Ureter (tissue), 1 donor: ENCODE measurements around the gene NRCAM. TPM values are rescaled to one million over a fixed set of nuclear protein-coding genes. Genes with fewer than 3 reads are reported as not detected.

Source experiments
- DNase-seq: peaks from one replicate; pipeline ENCODE4 v3.0.0-alpha.2; 2020; ENCODE audit warnings: low spot score
- total RNA-seq: library from RNA; stranded (reverse); gene quantifications from one replicate; pipeline ENCODE4 v1.2.4, GENCODE V29; 2023
- donor health status: DM: yes; HTN: yes; CAD: no.

Gene NRCAM
- total RNA-seq, 1 donor from 2014 or later, result 3.6 TPM

DNA sequence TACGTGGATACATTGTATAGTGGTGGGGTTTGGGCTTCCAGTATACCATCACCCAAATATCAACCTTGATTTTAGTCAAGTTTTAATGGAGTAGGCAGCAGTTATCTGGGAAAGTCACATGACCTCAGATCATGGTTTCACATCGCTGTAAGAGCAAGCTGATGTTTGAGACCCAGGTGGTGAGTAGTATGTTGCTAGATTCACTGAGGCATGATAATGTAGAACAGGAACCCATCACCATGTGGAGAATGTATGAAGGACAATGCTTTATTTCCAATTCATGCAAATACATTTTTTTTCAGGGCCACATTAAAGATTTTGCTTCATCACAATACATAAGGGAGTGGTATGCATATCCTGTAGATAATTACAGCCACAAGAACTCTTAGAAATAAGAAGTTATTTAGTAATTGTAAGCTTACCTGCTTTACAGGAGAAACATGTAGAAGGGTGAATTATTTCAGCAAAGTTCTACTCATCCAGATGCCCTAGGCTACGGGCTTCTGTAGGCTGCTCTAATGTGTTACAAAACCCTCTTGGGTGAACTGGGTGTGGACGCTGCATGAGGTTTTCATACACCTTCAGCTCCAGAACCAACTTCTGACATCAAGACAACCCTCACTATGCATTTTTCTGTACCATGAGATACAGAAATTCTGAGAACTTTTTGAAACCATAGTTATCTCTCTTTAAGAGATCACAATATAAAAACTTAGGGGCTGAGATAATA lies 298.5 kb downstream of the NRCAM start:
- no peak for DNase-seq

DNA sequence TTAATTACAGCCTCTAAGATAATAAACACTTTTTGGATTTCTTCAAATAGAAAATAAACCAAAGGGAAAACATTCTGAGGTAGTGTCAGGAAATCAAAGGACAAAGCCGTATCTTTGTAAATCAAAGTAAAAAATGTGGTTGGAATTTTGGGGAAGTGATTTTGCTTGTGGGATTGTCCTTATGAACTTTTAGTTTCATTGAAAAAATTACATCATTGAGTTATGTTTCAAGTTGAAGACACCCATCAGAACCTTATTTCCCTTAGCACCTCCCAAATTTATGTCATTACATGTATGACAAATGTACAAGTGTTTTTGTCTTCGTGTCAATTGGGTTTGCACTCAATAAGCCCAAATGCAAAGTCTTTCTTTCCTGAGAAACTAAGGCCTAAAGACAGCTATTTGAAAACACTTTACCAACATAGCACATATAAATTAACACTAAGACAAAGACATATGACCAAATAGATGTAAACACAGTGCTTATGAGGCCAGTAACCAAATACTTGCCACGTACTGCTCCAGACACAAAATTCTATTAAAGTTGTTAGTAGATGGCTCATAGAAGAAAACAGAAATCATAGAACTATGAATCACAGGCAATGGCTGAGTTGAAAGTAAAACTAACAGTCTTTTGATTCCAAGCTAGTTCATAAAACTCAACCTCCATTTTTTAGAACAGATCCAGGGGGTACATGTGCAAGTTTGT lies 299.2 kb downstream of the NRCAM start:
- no peak for DNase-seq

DNA sequence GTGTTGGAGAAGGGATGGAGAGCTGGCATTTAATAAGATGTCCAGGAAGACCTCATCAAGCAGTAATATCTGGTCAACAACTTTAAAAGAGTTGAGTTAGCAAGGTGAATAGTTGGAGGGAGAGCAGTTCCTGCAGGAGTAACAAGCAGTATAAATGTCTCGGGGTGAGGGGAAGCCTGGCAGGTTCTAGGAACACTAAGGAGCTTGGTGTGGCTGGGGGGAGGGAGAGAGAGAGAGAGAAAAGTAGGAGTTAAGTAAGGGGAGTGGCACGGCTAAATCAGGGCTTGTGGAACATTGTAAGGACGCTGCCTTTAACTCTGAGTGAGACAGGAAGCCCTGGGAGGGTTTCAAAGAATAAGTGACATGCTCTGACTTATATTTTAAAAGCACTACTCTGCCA lies 304.0 kb downstream of the NRCAM start:
- DNase-seq, result no peak

DNA sequence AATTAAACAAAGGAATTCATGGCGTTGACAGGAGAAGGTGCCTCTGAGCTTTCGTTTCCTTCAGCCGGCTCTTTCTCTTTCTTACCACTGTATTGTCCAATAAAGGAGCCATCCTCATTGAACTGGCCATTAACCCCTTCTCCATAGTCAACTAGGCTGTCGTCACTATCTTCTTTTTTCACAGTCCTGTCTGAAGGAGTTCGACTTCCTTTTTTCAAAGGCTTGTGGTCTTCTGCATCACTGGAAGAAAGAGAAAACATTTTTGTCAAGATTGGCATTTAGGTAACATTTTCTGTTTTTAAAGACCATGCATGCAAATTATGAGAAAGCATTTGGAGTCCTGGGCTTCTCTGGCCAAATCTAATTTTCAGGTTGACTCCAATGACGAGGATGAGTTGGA lies 306.3 kb downstream of the NRCAM start:
- no peak for DNase-seq

DNA sequence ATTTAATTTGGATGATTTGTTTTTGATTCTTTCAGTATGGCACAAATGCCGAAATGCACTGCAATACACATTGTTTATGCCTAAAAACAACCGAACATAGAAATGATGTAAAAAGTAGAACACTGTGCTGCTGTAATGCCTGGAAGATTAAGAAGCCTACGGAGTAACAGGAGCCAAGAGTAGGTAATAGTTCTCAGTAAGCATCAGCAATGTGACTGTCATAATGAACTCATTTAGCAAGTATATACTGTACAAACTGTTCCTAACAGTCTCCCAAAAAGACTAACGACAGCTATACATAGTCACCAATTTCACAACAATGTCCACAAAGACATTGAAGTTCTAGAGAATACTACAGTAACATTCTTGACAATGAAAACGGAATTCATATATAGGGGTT lies 307.1 kb downstream of the NRCAM start:
- no peak for DNase-seq

DNA sequence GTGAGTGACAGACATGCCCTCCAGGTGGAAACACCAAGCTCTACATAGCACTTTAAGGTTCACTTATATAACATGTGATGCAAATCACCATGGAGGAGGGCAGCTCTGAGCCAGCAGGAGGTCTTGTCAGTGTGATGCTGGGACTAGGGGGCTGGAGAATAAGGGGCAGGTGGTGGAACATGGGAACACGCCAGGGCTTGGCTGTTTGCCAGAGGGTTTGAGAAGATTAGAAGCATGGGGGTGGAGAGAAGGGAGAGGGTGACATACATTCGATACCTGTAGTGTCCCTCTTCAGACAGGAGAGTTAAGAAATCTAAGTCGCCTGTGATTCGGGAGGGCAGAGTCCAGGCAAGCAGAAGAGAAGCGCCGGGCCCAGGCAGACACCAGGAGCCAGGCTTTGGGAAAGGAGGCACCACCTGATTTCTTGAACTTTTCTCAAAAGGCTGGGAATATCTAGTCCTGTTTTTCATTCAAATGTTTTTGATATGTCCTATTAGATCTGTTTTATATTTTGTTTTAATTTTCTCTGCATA lies 309.1 kb downstream of the NRCAM start:
- DNase-seq, result no peak

DNA sequence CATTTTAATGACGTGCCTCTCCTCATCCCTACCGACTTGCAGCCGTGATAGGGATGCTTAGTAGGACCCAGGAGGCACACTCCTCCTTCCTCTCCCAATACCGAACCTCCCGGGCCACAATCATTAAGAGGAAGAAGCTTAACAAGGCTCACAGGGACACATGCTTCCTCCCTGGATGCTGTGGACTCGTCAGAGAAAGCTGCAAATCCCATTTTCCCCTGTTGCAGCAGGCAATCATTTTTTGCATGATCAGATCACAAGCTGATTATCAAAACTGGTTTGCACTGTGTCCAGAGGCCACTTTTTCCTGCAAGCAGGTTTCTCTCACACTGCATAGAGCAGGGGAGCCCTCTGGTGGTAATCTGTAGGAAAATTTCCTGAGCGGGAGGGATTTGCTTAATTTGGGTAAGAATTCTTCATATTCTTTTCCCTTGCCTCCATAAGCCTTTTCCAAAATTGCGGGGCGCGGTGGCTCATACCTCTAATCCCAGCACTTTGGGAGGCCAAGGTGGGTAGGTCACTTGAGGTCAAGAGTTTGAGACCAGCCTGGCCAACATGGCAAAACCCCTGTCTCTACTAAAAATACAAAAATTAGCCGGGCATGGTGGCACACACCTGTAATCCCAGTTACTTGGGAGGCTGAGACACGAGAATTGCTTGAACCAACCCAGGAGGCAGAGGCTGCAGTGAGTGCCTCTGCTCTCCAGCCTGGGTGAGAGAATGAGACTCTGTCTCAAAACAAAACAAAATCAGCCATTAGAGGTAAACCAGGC lies 310.0 kb downstream of the NRCAM start:
- peak; percentile 87 for DNase-seq

DNA sequence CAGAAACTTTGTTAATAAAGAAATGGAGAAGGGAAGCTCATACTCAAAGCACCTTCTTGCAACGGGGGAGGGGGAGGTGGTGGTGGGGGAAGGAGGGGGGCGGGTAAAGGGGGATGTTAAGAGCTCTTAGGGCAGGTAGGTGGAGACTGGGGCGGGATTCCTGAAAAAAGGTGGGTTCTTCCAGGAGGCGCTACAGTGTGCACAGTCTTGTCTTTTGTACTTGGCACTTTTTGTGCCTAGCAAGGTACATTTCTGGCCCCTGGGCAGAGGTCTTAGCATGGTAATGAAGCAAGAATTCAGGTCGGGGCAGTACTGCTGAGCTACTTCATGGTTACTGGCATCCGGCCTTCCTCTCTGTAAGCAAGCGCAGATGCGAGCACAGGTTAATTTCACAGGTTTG lies 310.8 kb downstream of the NRCAM start:
- DNase-seq, result no peak

DNA sequence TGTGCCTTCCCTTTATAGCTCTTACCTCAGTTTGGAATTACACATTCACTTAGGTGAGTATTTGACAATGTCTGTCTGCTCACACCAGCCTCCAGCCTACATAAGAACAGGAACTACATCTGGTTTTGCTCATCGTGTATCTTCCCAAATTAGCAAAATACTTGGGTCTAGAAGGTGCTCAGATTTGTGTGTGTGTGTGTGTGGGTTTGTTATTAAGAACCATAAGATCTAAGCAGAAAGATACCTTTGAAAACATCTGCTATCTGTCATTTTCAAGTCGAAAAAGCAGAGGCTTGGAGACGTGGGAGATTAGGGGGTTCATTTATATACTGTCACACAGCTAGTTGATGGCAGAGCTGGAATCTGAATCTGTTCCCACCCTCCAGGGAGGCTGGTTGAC lies 311.3 kb downstream of the NRCAM start:
- DNase-seq, result no peak

DNA sequence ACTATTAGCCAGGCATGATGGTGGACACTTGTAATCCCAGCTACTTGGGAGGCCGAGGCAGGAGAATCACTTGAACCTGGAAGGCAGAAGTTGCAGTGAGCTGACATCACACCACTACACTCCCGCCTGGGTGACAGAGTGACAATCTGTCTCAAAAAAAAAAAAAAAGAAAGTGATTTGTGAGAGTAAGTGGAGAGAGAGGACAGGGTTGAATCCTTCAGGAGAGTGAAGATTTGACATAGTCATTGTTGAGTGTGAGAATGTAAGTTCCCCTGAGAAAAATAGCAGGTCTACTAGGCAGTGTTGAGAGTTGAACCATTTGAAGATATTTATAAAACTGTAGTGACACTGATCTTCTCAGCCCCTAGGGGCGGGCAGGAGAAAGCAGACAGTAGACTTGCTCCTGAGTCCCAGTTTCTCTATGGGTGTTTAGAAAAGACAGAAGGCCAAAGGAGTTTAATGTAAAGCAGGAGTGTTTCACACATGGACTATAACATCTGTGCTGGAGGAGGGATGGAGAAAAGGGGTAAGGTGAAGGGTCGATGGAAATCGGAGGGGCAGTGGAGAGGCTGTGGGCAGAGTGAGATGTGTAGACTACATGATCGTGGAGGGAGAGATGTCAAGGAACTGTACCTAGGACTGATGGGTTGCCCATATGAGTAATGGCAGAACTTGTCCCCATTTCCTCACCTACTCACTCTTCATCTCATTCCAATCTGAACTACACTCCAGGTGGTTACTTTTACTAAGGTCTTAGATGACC lies 312.4 kb downstream of the NRCAM start:
- no peak for DNase-seq

DNA sequence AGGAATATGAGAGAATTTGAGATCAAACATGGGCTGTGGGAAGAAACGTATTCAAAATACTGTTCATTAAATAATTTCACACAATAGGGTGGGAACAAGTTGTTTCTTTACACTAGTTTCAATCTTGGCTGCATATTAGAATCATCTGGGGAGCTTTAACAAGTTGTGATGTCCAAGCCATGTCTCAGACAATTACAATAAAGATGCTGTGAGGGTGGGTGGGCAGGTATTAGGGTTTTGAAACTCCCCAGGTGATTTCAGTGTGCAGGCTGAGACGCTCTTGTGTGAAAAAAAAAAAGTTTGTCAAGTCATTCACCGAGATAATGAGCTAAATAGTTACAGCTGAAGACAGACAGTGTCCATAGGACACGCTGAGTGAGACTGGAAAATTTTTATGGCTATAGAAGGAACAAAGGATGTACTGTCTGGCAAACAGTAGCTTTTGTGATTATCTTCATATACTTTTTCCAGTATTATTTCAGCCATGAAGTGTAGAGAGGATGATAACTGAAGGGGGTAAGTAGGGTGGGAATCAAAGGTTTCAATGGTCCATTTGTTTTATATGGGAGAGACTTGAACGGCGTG lies 313.5 kb downstream of the NRCAM start:
- no peak for DNase-seq

DNA sequence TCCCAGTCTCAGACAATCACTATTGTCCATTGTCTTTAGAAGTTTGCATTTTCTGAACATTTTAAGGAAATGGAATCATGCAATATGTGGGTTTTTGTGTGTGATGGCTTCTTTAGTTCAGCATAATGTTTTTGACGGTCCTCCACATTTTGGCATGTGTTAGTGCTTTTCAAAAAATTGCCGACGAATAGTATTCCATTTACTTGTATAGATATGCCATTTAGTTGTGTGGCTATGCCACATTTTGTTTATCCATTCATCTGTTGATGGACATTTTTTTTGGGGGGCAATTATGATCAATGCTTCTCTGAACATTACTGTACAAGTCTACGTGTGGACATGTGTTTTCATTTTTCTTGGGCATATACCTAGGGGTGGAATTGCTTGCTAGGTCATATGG lies 314.1 kb downstream of the NRCAM start:
- no peak for DNase-seq

DNA sequence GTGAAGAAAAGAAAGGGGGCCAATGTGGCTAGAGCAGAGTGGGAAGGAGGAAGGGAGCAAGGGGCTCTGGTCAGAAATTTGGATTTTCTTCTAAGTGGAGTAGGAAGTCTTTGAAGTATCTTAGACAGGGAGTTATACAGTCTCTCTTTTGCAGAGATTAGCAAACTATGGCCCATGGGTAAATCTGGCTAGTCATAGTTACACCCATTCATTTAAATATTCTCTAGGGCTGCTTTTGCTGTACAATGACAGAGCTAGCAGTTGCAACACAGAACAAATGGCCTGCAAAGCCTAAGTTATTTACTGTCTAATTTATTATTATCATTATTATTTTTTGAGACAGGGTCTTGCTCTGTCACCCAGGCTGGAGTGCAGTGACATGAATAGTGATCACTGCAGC lies 315.6 kb downstream of the NRCAM start:
- no peak for DNase-seq

DNA sequence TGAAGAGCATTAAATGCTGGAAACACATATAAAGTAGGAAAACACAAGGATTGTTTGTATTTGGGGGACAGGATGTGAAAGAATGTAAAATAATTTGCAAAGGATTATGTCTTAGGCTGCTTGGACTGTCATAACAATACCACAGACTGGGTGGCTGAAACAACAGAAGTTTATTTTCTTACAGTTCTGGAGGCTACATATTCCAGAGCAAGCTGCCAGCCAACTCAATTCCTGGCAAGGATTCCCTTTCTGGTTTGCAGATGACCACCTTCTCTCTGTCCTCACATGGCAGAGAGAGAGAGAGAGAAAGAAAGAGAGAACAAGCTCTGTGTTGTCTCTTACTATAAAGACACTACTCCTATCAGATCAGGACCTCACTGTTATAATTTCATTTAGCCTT lies 317.3 kb downstream of the NRCAM start:
- no peak for DNase-seq

DNA sequence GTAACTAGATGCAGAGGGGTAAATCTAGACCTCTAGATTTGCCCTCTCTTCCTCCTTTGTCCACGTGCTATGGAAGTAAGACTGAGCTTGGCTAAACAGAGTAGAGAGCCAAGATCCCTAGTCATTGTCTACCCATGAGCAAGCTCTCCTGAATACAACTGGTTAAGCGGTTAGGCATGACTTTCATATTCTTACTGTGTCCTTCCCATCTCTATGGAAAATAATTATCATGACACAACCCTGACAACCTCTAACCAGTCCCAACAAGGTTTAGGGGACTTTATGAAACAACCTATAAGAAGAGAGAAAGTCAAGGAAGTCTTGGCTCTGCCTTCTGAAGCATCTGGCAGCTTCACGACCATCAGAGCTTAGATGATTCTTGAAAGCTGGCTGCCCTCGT lies 318.2 kb downstream of the NRCAM start:
- no peak for DNase-seq

DNA sequence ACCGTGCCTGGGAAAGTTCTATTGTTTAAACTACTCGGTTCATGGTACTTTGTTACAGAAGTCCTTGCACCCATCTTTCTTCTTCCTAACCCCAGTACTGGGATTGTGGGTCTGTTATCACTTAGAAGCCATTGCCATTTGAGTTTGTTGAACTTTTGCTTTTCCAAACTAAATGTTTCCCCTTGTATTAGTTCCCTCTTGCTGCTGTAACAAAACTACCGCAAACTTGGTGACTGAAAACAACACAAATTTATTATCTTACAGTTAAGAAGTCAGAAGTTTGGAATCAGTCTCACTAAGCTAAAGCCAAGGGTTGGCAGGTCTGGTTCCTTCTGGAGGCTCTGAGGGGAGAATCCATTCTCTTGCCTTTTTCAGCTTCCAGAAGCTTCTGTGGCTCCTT lies 319.2 kb downstream of the NRCAM start:
- DNase-seq, result no peak

DNA sequence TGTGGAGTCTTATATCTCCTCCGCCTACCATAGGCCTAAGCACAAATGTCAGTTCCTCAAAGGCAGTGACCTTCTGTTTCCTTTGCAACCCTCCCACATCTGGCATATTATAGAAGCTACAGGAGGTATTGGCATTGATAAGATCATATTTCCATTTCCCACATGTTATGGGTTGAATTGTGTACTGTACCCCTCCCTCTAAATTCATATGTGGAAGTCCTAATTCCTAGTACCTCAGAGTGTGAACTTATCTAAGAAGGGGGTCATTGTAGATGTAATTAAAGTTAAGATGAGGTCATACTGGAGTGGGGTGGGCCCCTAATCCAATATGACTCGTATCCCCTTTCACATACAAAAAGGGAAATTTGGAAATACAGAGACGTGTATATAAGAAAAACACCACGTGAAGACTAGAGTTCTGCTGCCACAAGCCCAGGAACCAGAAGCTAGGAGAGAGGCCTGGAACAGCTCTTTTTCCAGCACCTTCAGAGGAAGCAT lies 320.0 kb downstream of the NRCAM start:
- no peak for DNase-seq

DNA sequence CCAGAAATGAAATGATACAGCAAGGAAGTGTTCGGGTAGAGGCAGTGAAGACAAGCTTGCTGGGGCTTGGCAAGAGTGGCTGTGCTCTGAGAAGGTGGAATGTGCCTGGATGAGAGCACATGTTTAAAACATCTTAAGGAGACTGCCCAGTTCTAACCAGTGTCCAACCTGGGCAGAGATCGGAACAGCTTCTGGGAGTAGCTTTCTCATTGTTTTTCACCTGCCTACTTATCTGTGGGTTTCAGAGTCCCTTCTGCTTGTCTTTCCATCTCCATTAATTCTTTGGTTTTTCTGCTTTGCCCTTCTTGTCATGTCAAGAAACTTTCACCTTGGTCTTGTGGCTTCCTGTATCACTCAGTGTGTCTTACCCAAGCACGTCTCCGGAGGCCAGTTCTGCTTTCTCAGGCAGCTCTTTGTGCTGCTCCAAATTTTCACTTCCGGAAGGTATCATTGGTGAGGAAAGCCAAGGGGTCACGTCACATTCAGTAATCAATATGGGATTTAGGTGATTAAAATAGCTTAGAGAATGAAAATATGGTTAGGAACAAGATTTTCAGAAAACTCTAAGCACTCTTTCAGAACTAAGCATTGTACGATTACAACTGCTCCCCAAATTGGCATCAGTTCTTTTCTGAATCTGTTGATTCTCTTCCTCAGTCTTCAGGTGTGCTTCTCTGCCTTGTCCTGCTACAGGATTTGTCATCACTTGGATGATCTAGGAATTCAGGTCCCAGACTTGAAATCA lies 320.6 kb downstream of the NRCAM start:
- DNase-seq, result no peak

DNA sequence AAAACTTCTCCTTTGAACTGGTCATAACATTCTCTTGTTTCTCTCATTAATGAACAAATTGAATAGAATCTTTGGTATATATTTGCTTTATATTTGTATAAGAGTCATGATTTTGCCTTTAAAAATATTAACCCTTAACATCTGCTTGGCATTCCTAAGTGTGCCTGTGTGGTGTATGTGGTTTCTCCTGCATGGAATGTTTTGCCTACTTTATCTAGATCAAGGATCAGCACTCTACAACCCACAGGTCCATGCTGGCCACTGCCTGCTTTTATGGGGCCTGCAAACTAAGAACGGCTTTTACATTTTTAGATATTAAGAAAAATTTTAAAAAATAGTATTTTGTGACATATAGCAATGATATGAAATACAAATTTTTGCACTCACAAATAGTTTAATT lies 321.8 kb downstream of the NRCAM start:
- no peak for DNase-seq

DNA sequence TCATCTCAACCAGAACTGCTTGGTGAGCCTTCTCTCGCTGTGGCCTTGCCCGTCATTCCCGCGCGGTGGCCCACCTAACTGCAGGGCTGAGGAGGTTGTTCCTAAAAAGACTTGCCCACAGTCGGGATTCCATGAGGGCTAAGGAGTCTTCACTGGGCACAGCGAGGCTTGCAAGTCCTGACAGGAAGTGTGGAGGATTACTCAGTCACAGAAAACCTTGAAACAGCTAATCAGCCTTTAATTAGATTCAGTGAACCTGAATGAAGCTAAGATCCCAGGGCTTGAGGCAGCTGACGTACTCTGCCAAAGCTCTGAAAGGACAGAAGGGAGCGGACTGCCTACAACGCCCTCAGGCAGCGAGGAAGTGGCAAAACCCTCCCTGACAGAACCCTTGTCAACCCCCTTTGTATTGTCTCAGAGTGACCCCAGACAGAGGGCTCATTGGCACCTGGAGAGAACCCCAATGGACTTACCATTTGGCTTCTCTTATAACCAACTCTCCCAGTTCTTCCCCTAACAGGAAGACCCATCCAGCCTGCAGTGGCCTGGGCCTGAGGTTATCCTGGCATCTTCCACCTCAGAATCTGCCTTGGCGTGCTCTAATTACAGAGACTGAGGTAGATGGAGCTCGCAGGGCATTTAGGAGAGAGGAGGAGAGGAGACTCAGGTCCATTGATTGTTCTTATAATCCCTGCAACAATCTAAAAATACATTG lies 323.5 kb downstream of the NRCAM start:
- DNase-seq, result no peak
